GM21381 (cell line): Measurements from ENCODE around the gene PRM3.

Source experiments
- ATAC-seq: cut with Tn5 transposase; IDR thresholded peaks from one replicate; pipeline ENCODE4 v1.9.1; 2021; ENCODE audit warnings: mild to moderate bottlenecking, moderate library complexity; ENCODE audit not compliant: unreplicated experiment

Gene PRM3

GRCh38 chr16:11283820-11284248 is 10.4 kb upstream of the PRM3 start:
- no peak for ATAC-seq

GRCh38 chr16:11280616-11281522 is 7.4 kb upstream of the PRM3 start, which contains the start of gene PRM1:
PRM1 (minus strand) TSS chr16:11281330; CDS start chr16:11281238, 92 bp downstream.
- ATAC-seq = no peak

- ATAC-seq = no peak
Observed at GRCh38 chr16:11278681-11279628, 5.5 kb upstream of the PRM3 start.

- no peak for ATAC-seq
Observed at GRCh38 chr16:11277607-11278337, 4.3 kb upstream of the PRM3 start.

- no peak for ATAC-seq
Observed at GRCh38 chr16:11276896-11277593, 3.6 kb upstream of the PRM3 start.

DNA sequence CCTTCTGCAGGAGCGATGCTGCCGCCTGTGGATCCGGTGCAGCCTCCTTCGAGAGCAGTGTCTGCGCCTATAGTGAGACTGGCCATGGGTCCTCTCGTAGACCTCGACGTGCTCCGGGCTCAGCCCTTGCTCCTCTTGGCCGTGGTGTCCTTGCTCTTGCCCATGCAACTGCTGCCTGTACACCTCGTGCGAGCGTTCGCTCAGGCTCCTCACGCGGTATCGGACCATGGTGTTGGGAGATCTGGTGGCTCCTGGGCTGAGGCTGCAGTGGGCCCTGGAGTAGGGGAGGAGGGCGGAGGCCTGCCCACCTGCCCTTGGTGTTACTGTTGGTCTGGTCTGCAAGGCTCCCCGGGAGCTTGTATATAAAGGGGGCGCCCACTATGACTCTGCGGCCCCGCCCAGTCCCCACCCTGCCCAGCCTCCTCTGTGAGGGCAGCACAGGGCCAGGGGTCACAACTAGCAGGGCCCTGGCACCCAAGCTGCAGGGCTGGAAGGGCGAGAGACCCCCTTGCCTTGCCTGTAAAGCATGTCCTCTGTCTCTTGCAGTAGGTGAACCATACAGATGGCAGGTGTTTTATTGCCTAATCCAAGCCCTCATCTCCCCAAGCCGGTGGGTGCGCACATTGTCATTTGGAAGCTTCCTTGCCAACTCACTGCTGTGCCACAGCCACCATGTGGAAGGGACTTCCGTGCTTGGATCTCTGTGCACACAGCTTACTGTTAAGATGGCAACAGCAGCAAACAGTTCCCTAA is 2.9 kb upstream of the PRM3 start, which contains the start of gene PRM2:
Gene PRM2, minus strand, starts transcription at position 338 of the 753 bp plus-strand sequence. Its CDS starts 110 bp downstream, at position 228.
- no peak for ATAC-seq

- no peak for ATAC-seq
Observed at GRCh38 chr16:11274964-11275363, 1.5 kb upstream of the PRM3 start.

- no peak for ATAC-seq
Observed at GRCh38 chr16:11273721-11274324, 394 bp upstream of the PRM3 start.

GRCh38 chr16:11272484-11272883 is 945 bp downstream of the PRM3 start:
- ATAC-seq = no peak

DNA sequence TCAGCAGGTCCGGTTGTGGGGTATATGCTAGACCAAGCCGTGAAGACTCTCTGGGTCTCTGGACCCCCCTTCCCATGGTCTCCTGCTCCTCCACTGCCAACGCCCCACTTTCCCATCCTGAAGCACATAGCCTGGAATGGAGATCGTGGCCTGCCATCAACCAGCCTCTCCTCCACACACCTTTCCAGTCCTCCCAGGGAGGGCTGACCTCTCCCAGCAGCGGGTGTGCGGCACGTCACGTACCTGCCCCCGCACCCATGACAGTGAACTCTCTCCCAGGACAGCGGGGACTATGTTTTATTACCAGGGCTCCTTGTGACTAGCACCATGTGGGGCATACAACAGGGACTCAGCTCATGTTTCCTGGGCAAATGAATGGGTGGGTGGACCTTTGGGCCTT is 1.8 kb downstream of the PRM3 start:
- ATAC-seq = no peak

DNA sequence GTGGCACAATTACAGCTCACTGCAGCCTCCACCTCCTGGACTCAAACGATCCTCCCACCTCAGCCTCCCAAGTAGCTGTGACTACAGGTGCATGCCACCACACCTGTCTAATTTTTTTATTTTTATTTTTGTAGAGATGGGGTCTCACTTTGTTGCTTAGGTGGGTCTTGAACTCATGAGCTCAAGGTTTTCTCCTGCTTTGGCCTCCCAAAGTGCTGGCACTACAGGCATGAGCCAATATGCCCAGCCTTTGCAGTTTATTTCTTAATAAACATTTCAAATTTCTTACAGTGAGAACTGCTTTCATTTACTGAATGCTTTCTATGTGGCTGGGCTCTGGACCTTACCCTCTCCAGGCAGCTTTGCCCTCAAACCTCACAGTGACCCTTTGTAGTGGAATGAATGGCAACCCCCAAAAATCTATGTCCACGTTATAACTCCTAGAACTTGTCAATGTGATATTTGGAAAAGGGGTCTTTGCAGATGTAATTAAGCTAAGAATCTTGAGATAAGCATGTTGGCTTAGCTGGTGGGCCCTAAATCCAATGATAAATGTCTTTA is 2.7 kb downstream of the PRM3 start:
- no peak for ATAC-seq

- ATAC-seq = no peak
Observed at GRCh38 chr16:11268921-11269375, 4.5 kb downstream of the PRM3 start, which contains the start of gene TNP2. TNP2 (minus strand) TSS chr16:11269325; CDS start chr16:11269262, 63 bp downstream.

DNA sequence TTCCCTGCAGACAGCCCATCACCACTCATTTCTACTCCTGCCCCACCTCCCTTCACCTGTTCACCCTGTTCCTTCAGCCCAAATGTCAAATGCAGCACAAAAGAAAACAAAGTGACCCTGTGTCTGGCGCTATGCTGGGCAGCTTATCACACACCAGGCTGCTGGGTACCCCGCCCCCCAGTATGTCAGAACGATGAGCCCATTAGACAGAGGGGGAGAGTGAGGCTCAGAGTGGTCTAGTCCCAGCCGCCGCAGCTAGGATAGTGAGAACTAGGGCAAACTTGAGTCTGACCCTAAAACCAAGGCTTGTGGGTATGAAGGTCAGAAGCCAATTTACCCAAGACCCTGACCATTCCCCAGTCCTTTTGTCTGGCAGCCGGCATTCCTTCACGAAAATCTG is 8.3 kb downstream of the PRM3 start:
- no peak for ATAC-seq

GRCh38 chr16:11264155-11264832 is 9.1 kb downstream of the PRM3 start:
- no peak for ATAC-seq

DNA sequence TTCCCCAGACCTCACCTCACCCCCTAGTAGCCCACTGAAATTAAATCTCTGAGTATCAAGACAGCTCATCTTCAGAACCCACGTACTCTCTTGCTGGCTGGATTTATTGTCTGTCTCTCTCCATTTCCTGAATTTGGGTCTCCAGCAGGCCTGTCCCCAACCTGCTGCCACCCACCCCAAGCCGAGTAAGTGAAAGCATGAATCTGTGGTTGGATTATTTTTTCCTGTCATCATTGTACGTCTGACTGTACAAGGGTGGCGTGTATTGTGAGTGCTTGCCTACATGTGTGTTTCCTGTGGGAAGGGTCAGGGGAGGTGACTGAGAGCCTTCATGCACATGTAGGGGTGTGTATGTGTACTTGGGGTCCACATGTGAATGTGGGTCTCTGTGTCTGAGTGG is 9.7 kb downstream of the PRM3 start:
- no peak for ATAC-seq

GRCh38 chr16:11262915-11263314 is 10.5 kb downstream of the PRM3 start:
- ATAC-seq = no peak

DNA sequence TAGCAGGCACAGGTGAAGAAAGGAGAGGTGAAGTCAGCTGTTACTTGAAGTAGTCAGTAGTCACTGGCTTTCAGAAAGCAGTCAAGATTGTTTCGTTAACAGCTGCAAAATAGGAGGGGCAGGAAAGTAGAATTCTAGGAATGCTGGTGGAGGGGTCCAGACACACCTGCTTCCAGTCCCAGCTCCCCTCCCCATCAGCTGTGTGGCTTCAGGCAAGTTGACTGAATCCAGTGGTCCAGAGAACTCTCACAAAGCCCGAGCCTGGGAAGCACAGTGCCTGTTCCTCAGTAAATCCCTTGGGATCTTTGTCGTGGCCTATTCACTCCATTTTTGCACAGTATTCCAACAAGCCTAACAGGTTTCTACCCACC is 12.8 kb downstream of the PRM3 start:
- ATAC-seq = no peak
